HG03571 (cell line): ENCODE data around the gene SMKR1.
"Not testable (repeated sequence)": the region's sequence is repeated elsewhere in the genome, so short reads cannot be mapped to it uniquely, and the experiment has no call there.

Experiments
- ATAC-seq: cut with Tn5 transposase; IDR thresholded peaks from one replicate; pipeline ENCODE4 v1.9.1; 2021; ENCODE audit not compliant: unreplicated experiment

The SMKR1 gene

DNA sequence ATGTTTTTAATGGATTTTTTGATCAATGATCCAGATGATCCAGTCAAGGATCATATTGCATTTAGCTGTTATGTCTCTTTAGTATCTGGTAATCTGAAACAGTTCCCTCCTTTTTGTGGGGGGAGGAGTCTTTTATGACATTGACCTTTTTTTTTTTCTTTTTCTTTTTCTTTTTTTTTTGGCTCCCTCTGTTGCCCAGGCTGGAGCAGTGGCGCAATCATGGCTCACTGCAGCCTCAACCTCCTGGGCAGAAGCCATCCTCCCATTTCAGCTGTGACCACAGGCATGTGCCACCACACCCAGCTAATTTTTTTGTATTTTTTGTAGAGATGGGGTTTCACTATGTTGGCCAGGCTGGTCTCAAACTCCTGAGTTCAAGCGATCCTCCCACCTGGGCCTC is 22.1 kb downstream of the SMKR1 start:
- ATAC-seq = not testable (repeated sequence)

DNA sequence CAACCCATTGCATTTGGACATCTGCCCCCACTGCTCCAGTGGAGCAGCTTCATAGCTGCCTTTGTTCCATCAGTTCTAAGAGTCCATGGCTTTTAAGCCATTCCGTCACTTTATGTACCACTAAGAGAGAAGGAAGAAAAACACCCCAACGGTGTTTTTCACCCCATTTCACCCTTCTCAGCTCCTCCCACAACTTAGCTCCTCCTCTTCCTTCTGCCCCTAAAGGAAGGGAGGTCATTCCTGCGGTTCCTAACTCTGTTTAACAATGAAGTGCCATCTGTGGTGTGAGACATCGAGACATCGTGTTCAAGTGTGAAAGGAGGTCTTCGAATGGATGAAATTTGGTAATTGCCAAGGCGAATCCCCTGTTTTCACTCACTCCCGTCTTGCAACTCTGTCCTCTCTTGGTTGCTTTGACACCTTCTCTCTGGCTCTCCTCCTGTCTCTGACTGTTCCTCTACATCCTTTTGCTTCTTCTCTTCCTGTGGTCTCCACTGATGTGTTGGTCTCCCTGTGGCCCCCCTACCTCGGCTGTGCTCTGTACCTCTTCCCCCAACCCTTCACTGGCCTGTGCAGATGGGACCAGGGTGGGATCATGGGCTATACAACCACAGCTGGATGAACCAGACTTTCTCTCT is 23.0 kb downstream of the SMKR1 start:
- ATAC-seq = no peak

GRCh38 chr7:129529643-129530042 is 27.3 kb downstream of the SMKR1 start:
- no peak for ATAC-seq

DNA sequence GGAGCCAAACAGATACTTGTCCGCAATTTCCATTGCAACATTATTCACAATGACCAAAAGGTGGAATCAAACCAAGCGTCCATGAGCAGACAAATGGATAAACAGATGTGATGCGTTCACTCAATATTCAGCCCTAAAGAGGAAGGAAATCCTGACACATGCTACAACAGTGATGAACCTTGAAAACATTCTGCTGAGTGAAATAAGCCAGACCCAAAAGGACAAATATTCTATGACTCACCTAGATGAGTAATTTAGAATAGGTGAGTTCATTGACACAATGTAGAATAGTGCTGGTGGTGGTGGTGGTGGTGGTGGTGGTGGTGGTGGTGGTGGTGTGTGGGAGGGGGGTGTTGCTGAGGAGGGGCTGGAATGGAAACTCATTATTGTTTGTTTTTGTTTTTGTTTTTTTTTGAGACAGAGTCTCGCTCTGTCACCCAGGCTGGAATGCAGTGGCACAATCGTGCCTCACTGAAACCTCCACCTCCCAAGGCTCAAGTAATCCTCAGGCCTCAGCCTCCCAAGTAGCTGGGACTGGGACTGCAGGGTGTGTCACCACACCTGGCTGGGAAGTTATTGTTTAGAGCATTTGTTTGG is 28.6 kb downstream of the SMKR1 start:
- no peak for ATAC-seq

GRCh38 chr7:129531721-129532120 is 29.4 kb downstream of the SMKR1 start:
- ATAC-seq = no peak

GRCh38 chr7:129532375-129532774 is 30.0 kb downstream of the SMKR1 start:
- ATAC-seq = no peak

DNA sequence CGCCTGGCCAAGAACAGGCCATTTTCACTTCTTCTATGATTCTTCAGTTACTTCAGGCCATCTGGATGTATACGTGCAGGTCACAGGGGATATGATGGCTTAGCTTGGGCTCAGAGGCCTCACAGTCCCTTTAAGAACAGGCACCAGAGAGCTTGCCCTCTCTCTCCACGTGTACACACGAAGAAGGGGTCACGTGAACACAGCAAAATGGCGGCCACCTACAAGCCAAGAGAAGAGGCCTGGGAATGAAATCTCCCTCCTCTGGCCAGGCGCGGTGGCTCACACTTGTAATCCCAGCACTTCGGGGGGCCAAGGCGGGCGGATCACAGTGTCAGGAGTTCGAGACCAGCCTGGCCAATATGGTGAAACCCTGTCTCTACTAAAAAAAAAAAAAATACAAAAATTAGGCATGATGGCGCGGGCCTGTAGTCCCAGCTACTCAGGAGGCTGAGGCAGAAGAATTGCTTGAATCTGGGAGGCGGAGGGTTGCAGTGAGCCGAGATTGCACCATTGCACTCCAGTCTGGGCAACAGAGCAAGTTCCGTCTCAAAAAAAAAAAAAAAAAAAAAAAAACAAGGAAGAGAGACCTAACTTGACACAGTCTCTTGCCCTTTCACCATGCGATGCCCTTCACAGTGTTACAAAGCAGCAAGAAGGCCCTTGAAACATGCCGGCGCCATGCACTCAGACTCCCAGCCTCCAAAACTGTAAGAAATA is 32.4 kb downstream of the SMKR1 start:
- ATAC-seq = not testable (repeated sequence)

DNA sequence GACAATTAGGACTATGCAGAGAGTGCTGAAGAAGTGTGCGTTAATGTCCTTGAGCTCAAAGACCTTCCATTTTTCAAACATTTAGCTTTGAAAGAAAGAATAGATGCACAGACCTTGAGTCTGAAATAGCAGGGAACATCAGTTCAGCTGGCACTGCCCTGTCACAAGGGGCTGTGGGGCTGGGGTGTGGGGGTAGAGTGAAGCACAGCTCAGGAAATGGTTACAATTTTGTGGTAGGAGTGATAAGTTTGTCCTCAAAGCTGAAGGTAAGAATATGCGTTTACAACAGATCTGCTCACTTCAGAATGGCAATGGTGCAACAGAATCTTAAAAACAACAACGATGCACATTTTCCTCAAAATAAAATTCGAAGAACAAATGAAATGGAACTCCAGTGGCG is 33.6 kb downstream of the SMKR1 start:
- no peak for ATAC-seq

GRCh38 chr7:129536323-129536722 is 34.0 kb downstream of the SMKR1 start:
- no peak for ATAC-seq

DNA sequence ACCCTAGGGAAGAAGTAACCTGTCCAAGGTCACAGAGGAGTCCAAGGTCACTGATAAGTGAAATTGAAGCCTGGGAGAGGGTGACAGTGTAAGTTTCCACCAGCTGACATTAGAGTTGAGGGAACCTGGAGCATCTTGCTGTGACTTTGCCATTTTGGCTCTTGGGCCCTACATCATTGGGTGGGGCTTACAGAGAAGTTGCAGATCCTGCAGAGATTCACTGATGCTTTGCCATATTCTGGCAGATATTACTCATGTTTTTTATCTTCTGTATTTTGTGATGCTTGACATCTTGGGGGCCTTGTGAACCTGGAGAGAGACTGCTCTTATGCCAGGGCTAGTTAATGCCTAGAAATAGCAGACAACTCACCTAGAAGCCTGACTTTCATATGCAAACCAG is 36.5 kb downstream of the SMKR1 start:
- no peak for ATAC-seq

- ATAC-seq = no peak
Observed at GRCh38 chr7:129540340-129540739, 38.0 kb downstream of the SMKR1 start.

GRCh38 chr7:129544700-129545099 is 42.4 kb downstream of the SMKR1 start:
- no peak for ATAC-seq

GRCh38 chr7:129550693-129551360 is 48.5 kb downstream of the SMKR1 start:
- no peak for ATAC-seq

DNA sequence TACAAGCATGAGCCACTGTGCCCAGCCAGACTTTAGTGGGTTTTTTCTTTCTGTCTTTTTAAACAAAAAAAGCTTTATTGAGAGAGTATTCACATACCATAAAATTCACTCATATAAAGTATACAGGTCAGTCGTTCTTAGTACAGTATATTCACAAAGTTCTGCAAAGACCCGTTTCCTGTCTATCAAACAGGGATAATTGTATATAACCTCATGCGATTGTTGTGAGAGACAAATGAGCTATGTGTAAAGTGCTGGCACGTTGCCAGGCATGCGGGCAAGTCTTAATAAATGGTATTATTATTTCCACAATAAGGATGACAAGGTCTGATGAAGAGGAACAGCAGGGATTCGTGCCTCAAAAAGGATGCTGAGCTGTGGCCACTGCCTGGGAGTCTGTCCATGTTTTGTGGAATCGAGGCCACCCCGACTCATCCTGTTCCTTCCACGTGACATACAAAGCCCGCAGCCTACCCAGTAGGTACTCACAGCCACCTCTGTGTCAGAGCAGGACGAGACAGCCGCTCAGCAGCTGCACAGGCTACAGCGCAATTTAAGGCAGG is 51.6 kb downstream of the SMKR1 start:
- no peak for ATAC-seq

GRCh38 chr7:129556607-129557133 is 54.3 kb downstream of the SMKR1 start:
- ATAC-seq = no peak

- ATAC-seq = no peak
Observed at GRCh38 chr7:129557686-129558481, 55.6 kb downstream of the SMKR1 start.

DNA sequence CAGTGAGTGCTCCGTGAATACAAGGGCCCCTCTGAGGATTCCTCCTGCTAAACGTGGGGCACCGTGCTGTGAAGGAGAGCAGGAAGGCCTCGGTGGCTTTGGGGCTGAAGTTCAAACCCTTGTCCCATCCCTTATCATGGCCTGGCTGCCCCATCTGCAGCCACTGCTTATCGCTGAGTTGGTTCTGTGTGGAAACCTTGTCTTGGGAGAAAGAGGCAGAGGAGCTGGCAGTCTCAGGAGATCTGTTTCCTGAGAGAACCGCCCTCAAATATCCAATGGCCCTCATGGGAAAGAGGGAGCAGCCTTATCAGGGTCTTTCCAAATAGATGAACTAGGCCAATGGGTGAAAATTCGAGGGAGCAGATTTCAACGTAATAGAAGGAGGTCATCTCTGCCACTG is 57.2 kb downstream of the SMKR1 start:
- no peak for ATAC-seq

GRCh38 chr7:129560831-129561230 is 58.5 kb downstream of the SMKR1 start:
- ATAC-seq = no peak

DNA sequence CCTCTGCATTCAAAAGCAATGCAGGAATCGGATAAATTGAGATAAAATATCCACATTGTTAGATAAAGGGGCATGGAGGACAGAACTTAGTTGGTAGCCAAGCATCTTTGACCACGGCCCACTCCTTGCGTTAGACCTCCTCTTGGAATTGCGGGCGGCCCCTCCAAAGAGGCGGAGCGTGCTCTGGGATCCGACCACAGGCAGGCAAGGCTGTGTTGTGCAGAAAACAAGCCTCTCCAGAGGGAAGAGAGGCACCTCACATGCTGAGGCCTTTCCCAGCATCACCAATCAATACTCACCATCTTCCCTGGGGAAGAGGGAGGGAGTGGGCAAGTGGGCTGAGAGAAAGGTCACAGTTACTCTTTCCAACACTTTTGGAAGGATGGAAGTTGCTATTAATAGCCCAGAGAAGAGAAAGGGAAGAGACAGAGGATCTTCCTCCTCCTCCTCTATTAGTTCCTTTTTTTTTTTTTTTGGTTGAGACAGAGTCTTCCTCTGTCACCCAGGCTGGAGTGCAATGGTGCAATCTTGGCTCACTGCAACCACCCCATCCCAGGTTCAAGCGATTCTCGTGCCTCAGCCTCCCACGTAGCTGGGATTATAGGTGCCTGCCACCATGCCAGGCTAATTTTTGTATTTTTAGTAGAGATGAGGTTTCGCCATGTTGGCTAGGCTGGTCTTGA is 59.5 kb downstream of the SMKR1 start:
- ATAC-seq = no peak
